T1000 (cell line): Measurements from ENCODE around the gene CTAGE1.
A peak's percentile ranks its signal among the peaks of the same experiment; 100 is the strongest.
"Not testable (repeated sequence)": the region's sequence is repeated elsewhere in the genome, so short reads cannot be mapped to it uniquely, and the experiment has no call there.

ENCODE experiments used
- DNase-seq: peaks from one replicate; lab custom pipeline; 2025; ENCODE audit warnings: mixed read lengths; lab: John Stamatoyannopoulos, UW

CTAGE1 gene

GRCh38 chr18:22436136-22436535 lies 18.4 kb upstream of the CTAGE1 start:
- DNase-seq, result no peak

- no peak for DNase-seq
Observed at GRCh38 chr18:22434973-22435608, 17.4 kb upstream of the CTAGE1 start.

- DNase-seq, result no peak
Observed at GRCh38 chr18:22433956-22434355, 16.2 kb upstream of the CTAGE1 start.

GRCh38 chr18:22432657-22433137 lies 15.0 kb upstream of the CTAGE1 start:
- peak; percentile 33 for DNase-seq

GRCh38 chr18:22429564-22429963 lies 11.8 kb upstream of the CTAGE1 start:
- DNase-seq, result no peak

- DNase-seq, result no peak
Observed at GRCh38 chr18:22428672-22429071, 11.0 kb upstream of the CTAGE1 start.

GRCh38 chr18:22427822-22428549 lies 10.3 kb upstream of the CTAGE1 start:
- no peak for DNase-seq

- no peak for DNase-seq
Observed at GRCh38 chr18:22424565-22424963, 6.8 kb upstream of the CTAGE1 start.

GRCh38 chr18:22423878-22424564 lies 6.3 kb upstream of the CTAGE1 start:
- no peak for DNase-seq

- DNase-seq, result no peak
Observed at GRCh38 chr18:22422909-22423548, 5.3 kb upstream of the CTAGE1 start.

GRCh38 chr18:22420652-22421051 lies 2.9 kb upstream of the CTAGE1 start:
- DNase-seq, result no peak

GRCh38 chr18:22412176-22412911 lies 5.4 kb downstream of the CTAGE1 start:
- no peak for DNase-seq

- DNase-seq, result no peak
Observed at GRCh38 chr18:22411446-22411845, 6.3 kb downstream of the CTAGE1 start.

- DNase-seq, result no peak
Observed at GRCh38 chr18:22410126-22410525, 7.6 kb downstream of the CTAGE1 start.

GRCh38 chr18:22409445-22409844 lies 8.3 kb downstream of the CTAGE1 start:
- no peak for DNase-seq

- no peak for DNase-seq
Observed at GRCh38 chr18:22408059-22408458, 9.7 kb downstream of the CTAGE1 start.

GRCh38 chr18:22405142-22405541 lies 12.6 kb downstream of the CTAGE1 start:
- DNase-seq, result no peak

GRCh38 chr18:22403950-22404349 lies 13.8 kb downstream of the CTAGE1 start:
- no peak for DNase-seq

- no peak for DNase-seq
Observed at GRCh38 chr18:22399949-22400348, 17.8 kb downstream of the CTAGE1 start.

- no peak for DNase-seq
Observed at GRCh38 chr18:22398464-22398863, 19.3 kb downstream of the CTAGE1 start.

- no peak for DNase-seq
Observed at GRCh38 chr18:22394428-22394827, 23.3 kb downstream of the CTAGE1 start.

- DNase-seq, result not testable (repeated sequence)
Observed at GRCh38 chr18:22393164-22393563, 24.6 kb downstream of the CTAGE1 start.
